ENCODE results near the gene SCGB1D4.

The SCGB1D4 gene

DNA sequence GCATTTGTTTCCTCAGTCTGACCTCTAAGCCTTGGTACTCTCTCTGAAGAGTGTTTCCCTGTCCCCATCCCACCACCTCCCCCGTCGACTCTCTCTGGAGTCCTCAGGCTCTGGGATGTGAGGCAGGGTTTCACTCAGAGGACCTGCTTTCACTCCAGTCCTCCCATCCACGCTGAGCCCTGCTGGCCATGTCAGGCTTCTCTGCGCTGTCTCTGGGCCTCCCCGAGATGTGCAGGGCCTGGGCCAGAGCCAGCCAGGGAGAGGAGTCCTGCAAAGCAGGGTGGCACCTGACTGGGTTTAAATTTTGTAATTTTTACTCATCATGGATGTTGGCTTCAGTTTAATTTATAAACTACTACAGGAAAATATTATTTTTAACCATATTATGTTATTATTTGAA lies 25.6 kb downstream of the SCGB1D4 start:
- DNase-seq, result no peak

- DNase-seq, result no peak
These were observed 29.1 kb downstream of the SCGB1D4 start, which contains the start of gene SCGB2A2 for GRCh38 chr11:62269654-62270278. Gene SCGB2A2, plus strand, starts transcription at chr11:62270158. Its CDS starts 59 bp downstream, at chr11:62270217.

DNA sequence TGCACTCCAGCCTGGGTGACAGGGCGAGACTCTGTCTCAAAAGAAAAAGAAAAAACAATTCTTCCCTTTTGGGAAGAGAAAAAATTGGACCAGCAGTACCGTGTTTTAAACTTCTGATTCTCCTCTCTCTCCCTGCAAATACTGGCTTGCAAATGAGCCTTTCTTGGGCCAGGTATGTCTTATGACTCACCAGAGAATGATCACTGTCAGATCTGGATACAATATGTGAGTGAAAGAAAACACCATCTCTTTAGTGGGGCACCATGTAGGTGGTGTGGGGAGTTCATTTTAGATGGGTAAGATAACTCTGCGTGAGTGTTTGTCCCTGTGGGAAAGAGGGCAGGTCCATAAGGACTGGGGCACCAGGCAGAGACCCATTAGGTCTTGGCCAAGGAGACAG lies 31.3 kb downstream of the SCGB1D4 start:
- peak; percentile 14 for DNase-seq

GRCh38 chr11:62267050-62267449 lies 31.8 kb downstream of the SCGB1D4 start:
- DNase-seq, result no peak

- DNase-seq, result peak; percentile 50
These were observed 32.3 kb downstream of the SCGB1D4 start for GRCh38 chr11:62266558-62266957.

GRCh38 chr11:62264004-62264403 lies 34.9 kb downstream of the SCGB1D4 start:
- no peak for DNase-seq

DNA sequence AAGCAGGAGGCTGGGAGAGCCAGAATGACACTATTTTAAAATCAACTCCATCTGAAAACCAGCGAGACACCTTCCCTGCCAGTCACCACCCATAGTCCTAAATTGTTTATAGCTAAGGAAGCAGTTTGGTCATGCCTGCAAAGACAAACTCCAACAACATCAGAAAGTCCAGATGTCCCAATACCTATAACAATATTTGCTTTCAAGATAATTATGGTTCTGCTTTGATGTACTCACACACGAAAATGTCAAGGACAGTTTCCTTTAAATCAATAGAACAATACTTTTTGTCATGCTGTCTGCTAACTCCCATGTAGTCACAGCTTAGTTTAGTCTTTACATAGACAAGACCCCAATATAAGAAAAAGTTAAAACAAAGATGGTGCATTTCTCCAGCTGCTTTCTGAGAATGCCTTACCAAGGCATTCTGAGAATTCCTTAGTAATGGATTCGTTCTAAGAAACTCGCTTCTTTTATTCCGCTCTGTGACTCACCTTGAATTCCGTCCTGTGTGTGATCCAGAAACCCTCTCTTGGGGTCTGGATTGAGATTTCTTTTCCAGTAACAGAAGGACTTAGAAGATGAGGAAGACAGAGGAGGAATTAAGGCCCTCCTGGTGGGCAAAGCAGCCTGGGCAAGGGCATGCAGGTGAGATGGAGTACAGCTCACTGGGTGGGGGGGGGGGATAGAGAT lies 38.5 kb downstream of the SCGB1D4 start:
- no peak for DNase-seq

DNA sequence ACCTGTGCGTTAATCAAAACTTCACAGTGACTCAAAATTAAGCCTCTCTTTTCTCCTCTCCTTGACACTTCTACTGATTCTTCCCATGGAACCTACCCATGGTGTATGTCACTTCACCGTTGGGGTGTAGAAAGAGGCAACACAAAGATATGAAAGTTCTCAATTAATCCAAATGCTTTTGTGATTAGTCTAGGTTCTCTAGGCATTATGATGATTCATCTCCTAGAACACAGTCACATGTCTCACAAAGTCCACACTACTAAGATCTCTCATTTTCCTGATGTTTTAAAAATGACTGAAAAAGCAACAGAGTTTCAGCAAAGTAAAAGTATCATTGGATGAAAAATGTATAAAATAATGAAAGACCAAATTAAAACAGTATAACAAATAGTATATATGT lies 42.6 kb downstream of the SCGB1D4 start:
- no peak for DNase-seq

DNA sequence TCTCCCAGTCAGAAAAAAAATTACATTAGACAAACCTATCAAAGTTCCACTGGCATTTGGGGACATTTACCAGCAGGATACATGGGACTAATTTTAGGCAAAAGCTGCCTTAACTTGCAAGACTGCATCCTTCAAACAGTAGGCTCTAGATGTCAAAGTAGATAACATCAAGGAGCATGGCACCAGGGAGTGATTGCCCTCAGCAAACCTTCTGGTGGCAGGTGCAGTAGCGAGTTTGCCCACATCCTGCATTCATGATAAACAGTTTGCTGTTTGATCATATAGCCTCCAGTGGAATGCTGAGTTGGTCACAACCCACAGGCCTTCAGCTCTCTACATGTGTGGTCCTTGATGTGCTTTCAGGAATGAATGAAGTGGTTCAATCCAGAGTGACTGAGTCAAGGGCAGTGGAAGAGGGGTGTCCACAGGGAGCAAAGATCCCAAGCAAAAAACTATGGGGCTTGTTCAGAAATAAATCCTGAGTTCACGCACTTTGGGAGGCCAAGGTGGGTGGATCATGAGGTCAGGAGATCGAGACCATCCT lies 44.8 kb downstream of the SCGB1D4 start:
- DNase-seq, result no peak

GRCh38 chr11:62251698-62252097 lies 47.2 kb downstream of the SCGB1D4 start:
- DNase-seq, result no peak
